SK-N-SH treated with all-trans-retinoic acid at 6 μM for 48 hours (cell line): ENCODE data around the gene EXD2.

ENCODE experiments used
- BACH2 ChIP-seq: fragments of 250-450 bp; sonication (Bioruptor Pico); IDR thresholded peaks from 2 replicates; pipeline ENCODE4 v1.9.0; 2021; ENCODE audit warnings: mild to moderate bottlenecking, borderline replicate concordance
- CREB5 ChIP-seq: fragments of 250-450 bp; sonication (Bioruptor Pico); IDR thresholded peaks from 2 replicates; pipeline ENCODE4 v1.5.1; 2020; ENCODE audit warnings: low read depth, mild to moderate bottlenecking, moderate library complexity
- CSDC2 ChIP-seq: fragments of 250-450 bp; sonication (Bioruptor Pico); IDR thresholded peaks from 2 replicates; pipeline ENCODE4 v1.5.0; 2020; ENCODE audit warnings: mild to moderate bottlenecking, moderate library complexity
- CSRNP3 ChIP-seq: fragments of 250-450 bp; sonication (Bioruptor Pico); IDR thresholded peaks from 2 replicates; pipeline ENCODE4 v1.5.1; 2021; ENCODE audit warnings: mild to moderate bottlenecking, moderate library complexity
- ESRRG ChIP-seq: fragments of 250-450 bp; sonication (Bioruptor Pico); IDR thresholded peaks from 2 replicates; pipeline ENCODE4 v1.6.1; 2021; ENCODE audit warnings: mild to moderate bottlenecking
- ISL1 ChIP-seq: fragments of 250-450 bp; sonication (Bioruptor Pico); IDR thresholded peaks from 2 replicates; pipeline ENCODE4 v2.1.2; 2022; ENCODE audit warnings: mild to moderate bottlenecking, moderate library complexity
- OSR1 ChIP-seq: fragments of 250-450 bp; sonication (Bioruptor Pico); IDR thresholded peaks from 2 replicates; pipeline ENCODE4 v1.8.0; 2022; ENCODE audit warnings: moderate library complexity, mild to moderate bottlenecking, inconsistent platforms
- PATZ1 ChIP-seq: fragments of 250-450 bp; sonication (Bioruptor Pico); IDR thresholded peaks from 2 replicates; pipeline ENCODE4 v1.8.0; 2020; ENCODE audit warnings: mild to moderate bottlenecking, moderate library complexity, borderline replicate concordance
- RARB ChIP-seq: fragments of 250-450 bp; sonication (Bioruptor Pico); IDR thresholded peaks from 2 replicates; pipeline ENCODE4 v1.8.0; 2021; ENCODE audit warnings: mild to moderate bottlenecking, moderate library complexity
- TCF4 ChIP-seq: fragments of 250-450 bp; sonication (Bioruptor Pico); IDR thresholded peaks from 2 replicates; pipeline ENCODE4 v1.8.0; 2021; ENCODE audit warnings: mild to moderate bottlenecking, moderate library complexity, borderline replicate concordance
- TSHZ2 ChIP-seq: fragments of 250-450 bp; sonication (Bioruptor Pico); IDR thresholded peaks from 2 replicates; pipeline ENCODE4 v1.5.0; 2020; ENCODE audit warnings: mild to moderate bottlenecking, moderate library complexity
- ZC3H10 ChIP-seq: fragments of 250-450 bp; sonication (Bioruptor Pico); IDR thresholded peaks from 2 replicates; pipeline ENCODE4 v1.5.1; 2021; ENCODE audit warnings: mild to moderate bottlenecking, moderate library complexity
- ZFP3 ChIP-seq: fragments of 250-450 bp; sonication (Bioruptor Pico); IDR thresholded peaks from 2 replicates; pipeline ENCODE4 v1.5.0; 2020; ENCODE audit warnings: mild to moderate bottlenecking, moderate library complexity
- ZNF70 ChIP-seq: fragments of 450-650 bp; formaldehyde crosslinking; IDR thresholded peaks from 2 replicates; pipeline ENCODE4 v1.5.0; 2020; ENCODE audit warnings: mild to moderate bottlenecking, moderate library complexity

GRCh38 chr14:69246331-69246730 lies 55.0 kb downstream of the EXD2 start:
- no peak for TF ChIP-seq ZNF70 (CRISPR knock-in tag)
- no peak for TF ChIP-seq ISL1 (CRISPR knock-in tag)
- TF ChIP-seq BACH2 (CRISPR knock-in tag) = no peak
- TF ChIP-seq RARB (CRISPR knock-in tag) = no peak
- no peak for TF ChIP-seq PATZ1 (CRISPR knock-in tag)
- no peak for TF ChIP-seq CSDC2
- TF ChIP-seq ZFP3 (CRISPR knock-in tag) = no peak
- TF ChIP-seq OSR1 = no peak
- no peak for TF ChIP-seq ZC3H10 (CRISPR knock-in tag)
- TF ChIP-seq CSRNP3 (CRISPR knock-in tag) = no peak
- no peak for TF ChIP-seq TCF4 (CRISPR knock-in tag)
- TF ChIP-seq TSHZ2 (CRISPR knock-in tag) = no peak
- no peak for TF ChIP-seq CREB5 (CRISPR knock-in tag)
- TF ChIP-seq ESRRG (CRISPR knock-in tag) = no peak
